Caco-2 (cell line): ENCODE results near the gene SMARCA2. TPM values are rescaled to one million over a fixed set of nuclear protein-coding genes. Genes with fewer than 3 reads are reported as not detected.

ENCODE experiments used
- BruUV-seq: library from RNA; stranded (reverse); fragments of 400-500 nt; replicated peaks from 2 replicates; lab custom pipeline; 2021; lab: Mats Ljungman, UMichigan
- CTCF ChIA-PET: fragments of 300-600 bp; sonication (Branson Sonifier 250); formaldehyde crosslinking; loops from one replicate; lab custom pipeline; 2022; ENCODE audit warnings: antibody characterized with exemption; lab: Charles Lee
- POLR2A ChIA-PET: fragments of 300-600 bp; sonication (Branson Sonifier 250); formaldehyde crosslinking; loops from one replicate; lab custom pipeline; 2022; ENCODE audit warnings: antibody characterized with exemption; lab: Charles Lee
- DNase-seq, 2 experiments: peaks; one replicate each; pipeline versions ENCODE4 v3.0.0 to v3.0.0-alpha.2; 2020 to 2022
- H3K27me3 ChIP-seq: replicated peaks from 2 replicates; pipeline ENCODE4 v1.6.0; 2011; ENCODE audit warnings: low read length; ENCODE audit not compliant: control insufficient read depth, insufficient read depth
- H3K36me3 ChIP-seq: 2 replicates; pipeline ENCODE4 v1.5.1; 2011; ENCODE audit warnings: low read length; ENCODE audit not compliant: control insufficient read depth, insufficient read depth
- H3K4me1 ChIP-seq: fragments of 250-450 bp; sonication (Bioruptor Pico); 2 replicates; pipeline ENCODE4 v1.5.1; 2020; ENCODE audit warnings: mild to moderate bottlenecking
- H3K4me3 ChIP-seq: 2 replicates; pipeline ENCODE4 v1.5.1; 2011; ENCODE audit warnings: low read depth, mild to moderate bottlenecking, control low read depth, low read length
- H3K9me3 ChIP-seq: fragments of 250-450 bp; sonication (Bioruptor Pico); 2 replicates; pipeline ENCODE4 v1.5.1; 2020; ENCODE audit warnings: mild to moderate bottlenecking, moderate library complexity
- H3K27ac Mint-ChIP-seq: one replicate; pipeline ENCODE4 v1.8.0; 2022; ENCODE audit warnings: mixed read lengths; ENCODE audit not compliant: unreplicated experiment
- H3K27me3 Mint-ChIP-seq: one replicate; pipeline ENCODE4 v1.8.0; 2022; ENCODE audit warnings: mixed read lengths; ENCODE audit not compliant: insufficient read depth, unreplicated experiment
- H3K36me3 Mint-ChIP-seq: one replicate; pipeline ENCODE4 v1.8.0; 2022; ENCODE audit warnings: mild to moderate bottlenecking, mixed read lengths; ENCODE audit not compliant: insufficient read depth, unreplicated experiment
- H3K4me1 Mint-ChIP-seq: one replicate; pipeline ENCODE4 v1.8.0; 2022; ENCODE audit warnings: low read depth, mixed read lengths; ENCODE audit not compliant: unreplicated experiment
- H3K4me3 Mint-ChIP-seq: one replicate; pipeline ENCODE4 v1.8.0; 2022; ENCODE audit warnings: mild to moderate bottlenecking, moderate library complexity, mixed read lengths; ENCODE audit not compliant: unreplicated experiment
- H3K9me3 Mint-ChIP-seq: one replicate; pipeline ENCODE4 v1.8.0; 2022; ENCODE audit warnings: mixed read lengths; ENCODE audit not compliant: unreplicated experiment
- intact Hi-C: fragments of 100-400 bp; cut with micrococcal nuclease; formaldehyde crosslinking; loops from one replicate; pipeline ENCODE4 v1.10.0; 2022; ENCODE audit not compliant: unreplicated experiment
- total RNA-seq: library from RNA; stranded (reverse); gene quantifications from 2 replicates; pipeline ENCODE4 v1.2.3, GENCODE V29; 2022
- TF ChIP-seq, protein P1 (sequence below), 2 experiments: fragments of 200-600 bp in 1 of 2; IDR thresholded peaks; 1 replicate in 1 of 2; 2 replicates in 1 of 2; pipeline versions ENCODE4 v1.5.1 to v1.8.0; 2011 to 2022; ENCODE audit warnings: antibody characterized with exemption in 1 of 2, control low read depth in 1 of 2, inconsistent platforms in 1 of 2, low read depth in 1 of 2, low read length in 1 of 2, mild to moderate bottlenecking in 1 of 2, moderate library complexity in 1 of 2; ENCODE audit not compliant: insufficient read depth in 1 of 2, severe bottlenecking in 1 of 2, unreplicated experiment in 1 of 2

Gene SMARCA2
- total RNA-seq, 1 experiment from 2014 or later = 13.5 TPM

DNA sequence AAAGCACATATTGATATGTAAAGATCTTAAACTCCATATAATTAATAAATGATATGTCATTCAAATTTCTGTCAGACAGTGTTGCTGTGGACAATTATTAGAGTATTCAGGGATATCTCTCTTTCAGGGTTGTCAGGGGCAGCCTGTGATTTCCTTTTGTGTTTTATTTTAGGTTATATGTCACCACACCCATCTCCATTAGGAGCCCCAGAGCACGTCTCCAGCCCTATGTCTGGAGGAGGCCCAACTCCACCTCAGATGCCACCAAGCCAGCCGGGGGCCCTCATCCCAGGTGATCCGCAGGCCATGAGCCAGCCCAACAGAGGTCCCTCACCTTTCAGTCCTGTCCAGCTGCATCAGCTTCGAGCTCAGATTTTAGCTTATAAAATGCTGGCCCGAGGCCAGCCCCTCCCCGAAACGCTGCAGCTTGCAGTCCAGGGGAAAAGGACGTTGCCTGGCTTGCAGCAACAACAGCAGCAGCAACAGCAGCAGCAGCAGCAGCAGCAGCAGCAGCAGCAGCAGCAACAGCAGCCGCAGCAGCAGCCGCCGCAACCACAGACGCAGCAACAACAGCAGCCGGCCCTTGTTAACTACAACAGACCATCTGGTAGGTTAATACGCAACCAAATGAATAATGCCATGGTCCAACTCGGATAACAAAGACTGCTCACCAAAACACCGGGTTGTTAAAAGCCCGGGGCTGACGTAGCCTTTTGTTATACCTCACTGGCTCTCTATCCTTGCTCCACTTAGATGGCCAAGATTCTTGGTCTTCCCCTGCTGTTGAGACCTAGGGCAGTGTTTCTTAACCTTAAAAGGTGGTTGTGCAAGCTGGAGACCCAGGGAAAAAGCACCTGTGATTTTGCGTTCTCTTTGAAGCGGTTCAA, 24.4 kb downstream of the SMARCA2 start:
- ChIA-PET CTCF (no interaction called here), POLR2A (no interaction called here)
- TF ChIP-seq, protein P1, sequence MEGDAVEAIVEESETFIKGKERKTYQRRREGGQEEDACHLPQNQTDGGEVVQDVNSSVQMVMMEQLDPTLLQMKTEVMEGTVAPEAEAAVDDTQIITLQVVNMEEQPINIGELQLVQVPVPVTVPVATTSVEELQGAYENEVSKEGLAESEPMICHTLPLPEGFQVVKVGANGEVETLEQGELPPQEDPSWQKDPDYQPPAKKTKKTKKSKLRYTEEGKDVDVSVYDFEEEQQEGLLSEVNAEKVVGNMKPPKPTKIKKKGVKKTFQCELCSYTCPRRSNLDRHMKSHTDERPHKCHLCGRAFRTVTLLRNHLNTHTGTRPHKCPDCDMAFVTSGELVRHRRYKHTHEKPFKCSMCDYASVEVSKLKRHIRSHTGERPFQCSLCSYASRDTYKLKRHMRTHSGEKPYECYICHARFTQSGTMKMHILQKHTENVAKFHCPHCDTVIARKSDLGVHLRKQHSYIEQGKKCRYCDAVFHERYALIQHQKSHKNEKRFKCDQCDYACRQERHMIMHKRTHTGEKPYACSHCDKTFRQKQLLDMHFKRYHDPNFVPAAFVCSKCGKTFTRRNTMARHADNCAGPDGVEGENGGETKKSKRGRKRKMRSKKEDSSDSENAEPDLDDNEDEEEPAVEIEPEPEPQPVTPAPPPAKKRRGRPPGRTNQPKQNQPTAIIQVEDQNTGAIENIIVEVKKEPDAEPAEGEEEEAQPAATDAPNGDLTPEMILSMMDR (IDR thresholded peaks at IDR 0.05; ENCODE audit: insufficient read depth in 1 of 2, low read depth in 1 of 2, low read length in 1 of 2, severe bottlenecking in 1 of 2, unreplicated experiment in 1 of 2) = no peak
- no peak for DNase-seq
- H3K27ac Mint-ChIP-seq = no peak overlapping the region
- Histone ChIP-seq H3K4me3 (no peak overlapping the region), H3K36me3 (no peaks in the 10 kb centered on the region), H3K27me3 (no peaks in the 10 kb centered on the region), H3K9me3 (no peaks in the 10 kb centered on the region), H3K4me1 (no peaks in the 10 kb centered on the region)
- no peaks in the 10 kb centered on the region for H3K36me3 Mint-ChIP-seq
- no peak overlapping the region for H3K4me3 Mint-ChIP-seq
- BruUV-seq = no TSS peak
- peaks cover 5% of the 10 kb centered on the region for H3K4me1 Mint-ChIP-seq
- no peaks in the 10 kb centered on the region for H3K9me3 Mint-ChIP-seq
- intact Hi-C loops = no loop called here
- no peaks in the 10 kb centered on the region for H3K27me3 Mint-ChIP-seq

GRCh38 chr9:2040828-2041227, 25.7 kb downstream of the SMARCA2 start:
- ChIA-PET CTCF (no interaction called here), POLR2A (no interaction called here)
- Histone ChIP-seq H3K4me3 (no peak overlapping the region), H3K9me3 (no peaks in the 10 kb centered on the region), H3K36me3 (no peaks in the 10 kb centered on the region), H3K27me3 (no peaks in the 10 kb centered on the region), H3K4me1 (no peaks in the 10 kb centered on the region)
- DNase-seq = no peak
- Mint-ChIP-seq H3K4me3 (no peak overlapping the region), H3K27ac (no peak overlapping the region), H3K36me3 (no peaks in the 10 kb centered on the region), H3K9me3 (no peaks in the 10 kb centered on the region), H3K27me3 (no peaks in the 10 kb centered on the region), H3K4me1 (peaks cover 5% of the 10 kb centered on the region)
- TF ChIP-seq, protein P1 (IDR thresholded peaks at IDR 0.05; ENCODE audit: insufficient read depth in 1 of 2, low read depth in 1 of 2, low read length in 1 of 2, severe bottlenecking in 1 of 2, unreplicated experiment in 1 of 2) = no peak
- BruUV-seq = no TSS peak
- intact Hi-C loops = no loop called here

DNA sequence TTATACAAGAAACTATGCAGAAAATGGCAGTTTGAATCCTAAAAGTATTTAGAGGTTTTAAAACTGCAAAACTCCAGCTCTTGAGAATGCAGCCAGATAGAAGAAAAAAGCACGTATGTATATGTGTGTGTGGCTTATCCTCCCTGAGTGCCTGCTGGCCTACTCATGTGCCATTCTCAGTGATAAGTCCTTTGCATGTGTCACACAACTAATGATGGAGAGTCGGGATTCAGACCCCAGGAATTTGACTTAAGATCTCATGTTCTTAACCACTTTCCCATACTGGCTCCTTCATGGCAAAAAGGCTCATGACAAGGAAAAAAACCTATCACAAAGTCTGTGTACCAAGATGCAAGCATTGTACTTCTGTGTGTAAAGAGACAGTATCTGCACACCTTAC, 26.6 kb downstream of the SMARCA2 start:
- Mint-ChIP-seq H3K27me3 (no peaks in the 10 kb centered on the region), H3K9me3 (no peaks in the 10 kb centered on the region), H3K4me3 (no peak overlapping the region), H3K27ac (no peak overlapping the region), H3K4me1 (peaks cover 5% of the 10 kb centered on the region), H3K36me3 (no peaks in the 10 kb centered on the region)
- H3K4me3 ChIP-seq = no peak overlapping the region
- no peak for DNase-seq
- H3K4me1 ChIP-seq = no peaks in the 10 kb centered on the region
- intact Hi-C loops = no loop called here
- no peaks in the 10 kb centered on the region for H3K9me3 ChIP-seq
- BruUV-seq = no TSS peak
- ChIA-PET CTCF (no interaction called here), POLR2A (no interaction called here)
- no peaks in the 10 kb centered on the region for H3K36me3 ChIP-seq
- H3K27me3 ChIP-seq = no peaks in the 10 kb centered on the region
- TF ChIP-seq, protein P1 (IDR thresholded peaks at IDR 0.05; ENCODE audit: insufficient read depth in 1 of 2, low read depth in 1 of 2, low read length in 1 of 2, severe bottlenecking in 1 of 2, unreplicated experiment in 1 of 2) = no peak
